Activated T-cell treated with anti-CD3 and anti-CD28 coated beads, Interleukin-2, amount 50 U/mL, for 4 hours (primary cell): Measurements from ENCODE around the gene CHD9. TPM values are rescaled to one million over a fixed set of nuclear protein-coding genes. Genes with fewer than 3 reads are reported as not detected.
A peak's percentile ranks its signal among the peaks of the same experiment; 100 is the strongest.
"Not testable (repeated sequence)": the region's sequence is repeated elsewhere in the genome, so short reads cannot be mapped to it uniquely, and the experiment has no call there.

Source experiments
- ATAC-seq, 2 donors: fragments of 200-7000 bp; cut with Tn5 transposase; one replicate each; pipeline ENCODE4 v1.10.0; 2021
- DNase-seq: peaks from one replicate; pipeline ENCODE4 v3.0.0-alpha.2; 2020
- H3K27me3 Mint-ChIP-seq: one replicate; pipeline ENCODE4 v1.8.0; 2021; ENCODE audit warnings: low read depth, mixed read lengths
- H3K36me3 Mint-ChIP-seq: one replicate; pipeline ENCODE4 v1.8.0; 2022; ENCODE audit warnings: mixed read lengths; ENCODE audit not compliant: insufficient read depth
- H3K4me1 Mint-ChIP-seq: one replicate; pipeline ENCODE4 v1.8.0; 2021; ENCODE audit warnings: low read depth, mixed read lengths
- H3K4me3 Mint-ChIP-seq: one replicate; pipeline ENCODE4 v1.8.0; 2021; ENCODE audit warnings: mild to moderate bottlenecking, moderate library complexity, mixed read lengths
- H3K9me3 Mint-ChIP-seq: one replicate; pipeline ENCODE4 v1.8.0; 2021; ENCODE audit warnings: mixed read lengths
- total RNA-seq, 3 donors: library from RNA; stranded (reverse); gene quantifications; one replicate each; pipeline ENCODE4 v1.2.1, GENCODE V29; 2021

Gene CHD9, protein sequence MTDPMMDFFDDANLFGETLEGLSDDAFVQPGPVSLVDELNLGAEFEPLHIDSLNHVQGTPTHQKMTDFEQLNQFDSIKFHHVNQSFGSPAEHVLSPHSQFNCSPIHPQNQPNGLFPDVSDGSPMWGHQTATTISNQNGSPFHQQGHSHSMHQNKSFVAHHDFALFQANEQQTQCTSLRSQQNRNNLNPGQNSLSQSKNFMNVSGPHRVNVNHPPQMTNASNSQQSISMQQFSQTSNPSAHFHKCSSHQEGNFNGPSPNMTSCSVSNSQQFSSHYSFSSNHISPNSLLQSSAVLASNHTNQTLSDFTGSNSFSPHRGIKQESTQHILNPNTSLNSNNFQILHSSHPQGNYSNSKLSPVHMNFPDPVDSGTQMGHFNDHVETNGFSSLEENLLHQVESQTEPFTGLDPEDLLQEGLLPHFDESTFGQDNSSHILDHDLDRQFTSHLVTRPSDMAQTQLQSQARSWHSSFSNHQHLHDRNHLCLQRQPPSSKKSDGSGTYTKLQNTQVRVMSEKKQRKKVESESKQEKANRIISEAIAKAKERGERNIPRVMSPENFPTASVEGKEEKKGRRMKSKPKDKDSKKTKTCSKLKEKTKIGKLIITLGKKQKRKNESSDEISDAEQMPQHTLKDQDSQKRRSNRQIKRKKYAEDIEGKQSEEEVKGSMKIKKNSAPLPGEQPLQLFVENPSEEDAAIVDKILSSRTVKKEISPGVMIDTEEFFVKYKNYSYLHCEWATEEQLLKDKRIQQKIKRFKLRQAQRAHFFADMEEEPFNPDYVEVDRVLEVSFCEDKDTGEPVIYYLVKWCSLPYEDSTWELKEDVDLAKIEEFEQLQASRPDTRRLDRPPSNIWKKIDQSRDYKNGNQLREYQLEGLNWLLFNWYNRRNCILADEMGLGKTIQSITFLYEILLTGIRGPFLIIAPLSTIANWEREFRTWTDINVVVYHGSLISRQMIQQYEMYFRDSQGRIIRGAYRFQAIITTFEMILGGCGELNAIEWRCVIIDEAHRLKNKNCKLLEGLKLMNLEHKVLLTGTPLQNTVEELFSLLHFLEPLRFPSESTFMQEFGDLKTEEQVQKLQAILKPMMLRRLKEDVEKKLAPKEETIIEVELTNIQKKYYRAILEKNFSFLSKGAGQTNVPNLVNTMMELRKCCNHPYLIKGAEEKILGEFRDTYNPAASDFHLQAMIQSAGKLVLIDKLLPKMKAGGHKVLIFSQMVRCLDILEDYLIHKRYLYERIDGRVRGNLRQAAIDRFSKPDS (N-terminal part only)
- total RNA-seq = 10 to 100 TPM; 10.8 to 12.7 (median 11.7) TPM

DNA sequence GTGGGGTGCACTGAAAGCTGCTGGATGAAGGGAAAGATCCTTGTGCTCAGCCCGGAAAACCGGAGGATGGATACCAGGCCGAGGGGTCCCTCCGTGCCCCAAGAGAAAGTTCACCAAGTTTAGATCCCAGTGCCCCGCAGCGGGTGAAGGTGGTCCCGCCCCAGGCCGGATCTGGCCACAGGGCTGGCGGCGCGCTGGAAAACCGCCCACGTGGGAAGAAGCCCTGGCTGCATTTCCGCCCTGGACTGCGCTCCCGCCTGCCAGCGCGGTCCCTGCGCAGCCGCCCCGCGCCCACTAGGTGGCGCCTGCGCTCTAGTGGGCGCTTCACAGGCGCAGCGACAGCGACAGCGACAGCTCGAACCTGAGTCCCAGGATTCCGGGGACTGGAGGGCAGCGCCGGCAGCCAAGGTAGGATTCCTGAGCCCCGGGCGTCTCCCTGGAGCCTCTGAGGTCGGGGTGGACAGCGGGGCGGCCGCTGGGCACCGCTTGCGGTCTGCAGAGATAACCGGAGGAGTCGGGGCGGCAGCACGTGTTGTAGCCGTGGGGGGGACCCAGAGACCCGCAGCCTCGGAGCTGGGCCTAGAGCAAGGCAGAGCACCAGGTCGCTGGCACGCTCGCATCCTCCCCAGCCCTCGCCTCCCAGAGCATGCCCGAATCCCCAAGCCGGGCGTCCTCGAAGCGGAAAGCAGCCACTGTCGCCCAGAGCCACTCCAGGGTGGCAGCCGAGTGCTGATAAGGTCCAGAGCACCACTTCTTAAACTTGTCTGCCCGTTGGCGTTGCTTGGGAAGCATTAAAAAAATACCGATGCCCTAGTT is at the start of gene CHD9:
TSS of gene CHD9 (plus strand) at position 322 of the 816 bp plus-strand sequence. CDS start 101,099 bp downstream, outside the sequence.
- DNase-seq = peak; percentile 64
- H3K27me3 Mint-ChIP-seq = peaks cover 2% of the 10 kb centered on the region
- no peaks in the 10 kb centered on the region for H3K9me3 Mint-ChIP-seq
- peak within 1 kb of the TSS; percentile 86 for H3K4me3 Mint-ChIP-seq
- no peaks in the 10 kb centered on the region for H3K36me3 Mint-ChIP-seq
- peaks cover 16% of the 10 kb centered on the region for H3K4me1 Mint-ChIP-seq
- ATAC-seq = peak; percentile 96 to 97

DNA sequence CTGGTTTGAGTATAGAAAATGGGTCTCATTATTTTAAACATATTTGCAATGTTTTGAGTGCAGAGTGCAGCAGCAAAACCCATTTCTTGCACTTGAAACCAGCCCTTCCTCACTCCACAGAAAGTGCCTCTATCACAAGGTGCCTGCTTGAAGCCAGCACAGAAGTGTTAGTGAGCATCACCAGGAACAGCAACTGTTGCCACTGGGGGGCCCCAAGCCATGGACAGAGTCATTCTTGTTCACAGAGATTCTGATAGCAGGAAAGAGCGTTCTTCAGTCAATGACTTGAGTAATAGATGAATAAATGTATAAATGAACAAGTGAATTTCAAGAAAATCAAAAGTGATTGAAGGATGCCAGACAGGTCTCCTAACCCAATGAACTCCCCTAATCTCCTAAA is 47.7 kb upstream of the CHD9 start:
- no peaks in the 10 kb centered on the region for H3K9me3 Mint-ChIP-seq
- peaks cover 5% of the 10 kb centered on the region for H3K27me3 Mint-ChIP-seq
- no peaks in the 10 kb centered on the region for H3K36me3 Mint-ChIP-seq
- ATAC-seq (no peak), DNase-seq (no peak)
- H3K4me1 Mint-ChIP-seq = no peaks in the 10 kb centered on the region
- H3K4me3 Mint-ChIP-seq = no peak overlapping the region

DNA sequence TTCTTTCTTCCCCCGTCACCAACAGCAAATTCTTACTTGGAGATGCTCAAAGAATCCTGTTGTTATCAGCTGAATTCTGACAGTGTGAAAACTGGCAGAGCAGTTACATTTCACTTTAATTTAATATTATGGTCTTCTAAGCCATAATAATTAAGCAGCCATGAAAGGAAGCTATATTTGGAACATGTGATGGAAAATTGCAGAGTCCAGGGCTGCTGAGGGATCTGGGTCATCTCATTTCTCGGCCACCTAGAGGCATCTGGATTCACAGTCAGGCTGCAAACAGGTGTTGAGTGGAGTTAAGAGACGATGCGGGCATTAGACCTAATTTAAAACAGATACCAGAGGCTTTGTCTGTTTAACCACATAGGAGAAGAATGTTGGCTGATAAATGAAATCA is 40.5 kb upstream of the CHD9 start:
- H3K9me3 Mint-ChIP-seq = no peaks in the 10 kb centered on the region
- H3K4me1 Mint-ChIP-seq = no peaks in the 10 kb centered on the region
- DNase-seq (no peak), ATAC-seq (no peak)
- H3K4me3 Mint-ChIP-seq = no peak overlapping the region
- H3K27me3 Mint-ChIP-seq = peaks cover 16% of the 10 kb centered on the region
- H3K36me3 Mint-ChIP-seq = no peaks in the 10 kb centered on the region

DNA sequence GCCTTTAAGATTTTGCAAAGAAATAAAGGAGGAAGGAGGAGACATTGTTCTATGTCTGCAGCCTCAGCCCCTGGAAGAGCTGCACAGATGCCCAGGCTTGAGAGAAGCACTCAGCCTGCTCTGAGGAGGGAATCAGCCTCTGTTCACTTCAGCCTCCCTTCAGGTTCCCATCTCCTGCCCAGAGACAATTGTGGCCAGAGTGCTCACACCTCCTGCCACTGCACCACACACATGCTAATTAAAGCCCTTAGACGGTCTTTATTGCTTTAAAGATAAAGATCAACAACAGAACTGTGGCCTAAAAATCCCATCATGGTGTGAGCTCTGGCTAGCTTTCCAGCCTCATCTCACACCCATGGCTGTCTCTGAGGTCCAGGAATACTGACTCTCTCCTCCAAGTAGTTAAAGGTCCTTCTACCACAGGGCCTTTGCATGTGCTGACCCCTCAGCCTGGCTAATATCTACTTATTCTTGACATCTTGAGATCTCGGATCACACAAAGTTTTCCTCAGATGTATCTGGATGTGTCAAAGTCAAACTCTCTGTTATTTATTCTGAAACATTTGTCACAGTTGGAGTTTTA is 35.9 kb upstream of the CHD9 start:
- no peaks in the 10 kb centered on the region for H3K36me3 Mint-ChIP-seq
- no peak overlapping the region for H3K4me3 Mint-ChIP-seq
- peaks cover 15% of the 10 kb centered on the region for H3K27me3 Mint-ChIP-seq
- DNase-seq = no peak
- no peaks in the 10 kb centered on the region for H3K9me3 Mint-ChIP-seq
- H3K4me1 Mint-ChIP-seq = no peaks in the 10 kb centered on the region
- ATAC-seq = no peak

DNA sequence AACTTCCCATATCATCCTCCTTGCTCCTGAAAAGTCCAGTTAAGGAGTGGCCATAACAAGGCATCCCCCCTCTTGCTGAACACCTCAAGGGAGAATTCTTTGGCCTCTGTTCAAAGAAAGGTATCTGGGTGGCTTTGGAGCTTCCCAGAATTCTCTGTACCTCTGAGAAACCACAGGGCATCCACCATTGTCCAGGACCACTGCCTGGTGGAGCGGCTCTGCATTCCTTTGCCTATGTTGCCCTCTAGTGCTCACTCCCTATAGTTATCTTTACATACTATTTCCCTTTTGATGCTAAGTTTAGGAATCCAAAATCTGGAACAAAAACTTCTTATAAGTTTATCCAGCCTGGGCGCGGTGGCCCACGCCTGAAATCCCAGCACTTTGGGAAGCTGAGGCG is 32.4 kb upstream of the CHD9 start:
- Mint-ChIP-seq H3K4me1 (no peaks in the 10 kb centered on the region), H3K27me3 (peaks cover 2% of the 10 kb centered on the region), H3K4me3 (no peak overlapping the region), H3K36me3 (no peaks in the 10 kb centered on the region), H3K9me3 (no peaks in the 10 kb centered on the region)
- DNase-seq (no peak), ATAC-seq (no peak)

DNA sequence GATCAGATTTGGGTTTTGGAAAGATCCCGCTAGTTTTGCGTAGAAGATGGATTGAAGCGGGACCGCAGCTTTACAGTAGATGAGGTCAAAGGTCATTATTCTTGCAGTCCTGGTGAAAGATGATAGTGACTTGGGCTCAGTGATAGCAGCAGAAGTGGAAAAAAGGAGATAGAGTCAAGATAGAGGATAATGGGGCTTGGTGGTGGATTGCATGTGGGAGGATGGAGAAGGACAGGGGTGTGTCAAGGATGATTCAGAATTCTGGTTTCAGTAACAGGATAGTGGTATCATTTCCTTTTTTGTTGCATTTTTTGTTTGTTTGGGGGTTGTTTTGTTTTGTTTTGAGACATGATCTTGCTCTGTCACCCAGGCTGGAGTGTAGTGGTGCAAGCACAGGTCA is 30.7 kb upstream of the CHD9 start:
- Mint-ChIP-seq H3K4me3 (no peak overlapping the region), H3K4me1 (no peaks in the 10 kb centered on the region), H3K36me3 (no peaks in the 10 kb centered on the region), H3K9me3 (no peaks in the 10 kb centered on the region), H3K27me3 (peaks cover 2% of the 10 kb centered on the region)
- no peak for ATAC-seq
- DNase-seq = no peak

DNA sequence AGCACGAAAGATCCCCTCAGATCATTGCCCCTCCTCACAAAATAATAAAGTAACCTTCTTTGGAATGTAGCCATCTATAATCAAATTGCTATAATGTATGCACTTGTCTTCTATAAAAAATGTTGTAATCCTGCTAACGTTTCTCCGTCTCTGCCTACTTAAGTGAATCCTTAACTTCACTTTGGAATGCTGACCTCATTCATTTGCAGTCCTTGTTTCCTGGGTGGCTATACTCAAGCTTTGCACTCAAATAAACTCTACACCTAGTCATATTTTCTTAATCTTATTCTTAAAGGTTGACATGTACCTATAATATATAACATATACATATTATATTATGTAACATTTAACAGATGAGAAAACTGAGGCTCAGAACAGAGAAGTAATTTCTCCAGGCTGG is 24.8 kb upstream of the CHD9 start:
- H3K36me3 Mint-ChIP-seq = no peaks in the 10 kb centered on the region
- H3K27me3 Mint-ChIP-seq = peaks cover 21% of the 10 kb centered on the region
- no peak overlapping the region for H3K4me3 Mint-ChIP-seq
- no peak for ATAC-seq
- H3K9me3 Mint-ChIP-seq = no peaks in the 10 kb centered on the region
- H3K4me1 Mint-ChIP-seq = no peaks in the 10 kb centered on the region
- DNase-seq = no peak

DNA sequence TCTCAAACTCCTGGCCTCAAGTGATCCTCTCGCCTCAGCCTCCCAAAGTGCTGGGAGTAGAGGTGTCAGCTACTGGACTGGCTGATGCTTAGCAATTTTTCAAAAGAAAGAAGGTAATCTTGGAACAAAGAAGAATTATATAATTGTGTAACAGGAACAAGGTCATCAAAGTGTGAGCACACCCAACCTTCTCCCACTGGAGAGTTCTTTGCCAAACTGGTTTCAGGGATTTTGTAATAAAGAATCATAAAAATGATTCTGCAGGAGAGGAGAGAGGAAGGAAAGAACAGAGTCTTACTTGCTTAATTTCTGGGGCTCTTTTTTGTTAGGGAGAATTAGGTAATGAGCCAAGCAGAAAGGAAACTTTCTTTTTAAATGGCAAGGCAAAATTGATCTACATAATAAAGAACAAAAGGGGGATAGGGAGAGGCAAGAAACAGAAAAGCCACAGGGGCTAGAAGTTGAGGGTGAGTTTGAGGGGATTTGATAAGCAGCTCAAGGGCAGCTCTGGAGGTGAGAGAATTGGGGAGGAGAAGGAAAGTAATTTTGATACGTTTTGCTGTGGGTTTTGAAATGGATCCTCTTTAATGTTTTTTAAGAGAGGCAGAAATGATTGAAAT is 23.4 kb upstream of the CHD9 start:
- no peaks in the 10 kb centered on the region for H3K9me3 Mint-ChIP-seq
- ATAC-seq (no peak), DNase-seq (no peak)
- no peaks in the 10 kb centered on the region for H3K4me1 Mint-ChIP-seq
- H3K27me3 Mint-ChIP-seq = peaks cover 29% of the 10 kb centered on the region
- no peak overlapping the region for H3K4me3 Mint-ChIP-seq
- no peaks in the 10 kb centered on the region for H3K36me3 Mint-ChIP-seq

DNA sequence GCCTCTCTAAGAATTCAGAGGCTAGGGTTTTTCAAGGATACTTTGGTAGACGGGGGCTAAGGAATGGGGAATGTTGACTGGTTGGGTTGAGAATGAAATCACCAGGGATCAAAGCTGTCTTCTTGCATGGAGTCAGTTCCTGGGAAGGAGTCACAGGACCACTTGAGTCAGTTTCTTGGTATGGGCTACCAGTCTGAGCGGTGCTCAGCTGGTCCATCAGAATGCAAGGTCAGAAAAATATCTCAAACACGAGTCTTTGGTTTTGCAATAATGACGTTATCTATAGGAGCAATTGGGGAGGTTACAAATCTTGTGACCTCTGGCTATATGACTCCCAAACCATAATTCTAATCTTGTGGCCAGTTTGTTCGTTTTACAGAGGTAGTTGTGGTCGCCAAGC is 20.5 kb upstream of the CHD9 start:
- Mint-ChIP-seq H3K4me3 (no peak overlapping the region), H3K4me1 (no peaks in the 10 kb centered on the region), H3K36me3 (no peaks in the 10 kb centered on the region), H3K27me3 (peaks cover 33% of the 10 kb centered on the region), H3K9me3 (no peaks in the 10 kb centered on the region)
- no peak for ATAC-seq
- DNase-seq = no peak

DNA sequence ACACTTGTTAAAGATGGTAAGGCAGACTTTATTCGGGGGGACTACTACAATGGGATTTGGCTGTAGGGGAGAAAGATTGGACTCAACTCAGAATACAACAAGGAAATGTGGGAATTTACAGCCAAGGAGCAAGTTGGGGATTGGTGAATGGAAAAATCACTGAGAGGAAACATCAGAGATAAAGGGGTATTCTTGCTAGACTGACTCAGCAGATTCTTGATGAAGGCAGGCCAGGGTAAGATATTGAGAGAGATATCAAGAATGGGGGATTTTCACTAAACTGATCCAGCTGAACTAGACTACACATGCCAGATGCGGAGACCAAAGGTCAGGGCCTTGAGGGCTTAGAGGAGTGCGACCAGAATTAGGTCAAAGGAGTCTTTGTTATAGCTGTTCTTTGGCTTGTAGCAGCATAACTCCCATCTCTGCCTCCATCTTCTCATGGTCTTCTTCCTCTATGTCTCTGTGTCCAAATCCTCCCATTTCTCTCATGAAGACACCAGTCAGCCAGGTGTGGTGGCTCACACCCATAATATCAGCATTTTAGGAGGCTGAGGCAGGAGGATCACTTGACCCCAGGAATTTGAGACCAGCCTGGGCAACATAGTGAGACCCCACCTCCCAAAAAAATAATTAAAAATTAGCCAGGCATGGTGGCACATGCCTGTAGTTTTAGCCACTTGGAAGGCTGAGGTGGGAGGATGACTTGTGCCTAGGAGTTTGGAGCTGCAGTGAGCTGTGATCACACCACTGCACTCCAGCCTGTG is 19.4 kb upstream of the CHD9 start:
- Mint-ChIP-seq H3K4me3 (no peak overlapping the region), H3K9me3 (no peaks in the 10 kb centered on the region), H3K4me1 (no peaks in the 10 kb centered on the region), H3K36me3 (no peaks in the 10 kb centered on the region), H3K27me3 (peaks cover 33% of the 10 kb centered on the region)
- DNase-seq (no peak), ATAC-seq (no peak)

DNA sequence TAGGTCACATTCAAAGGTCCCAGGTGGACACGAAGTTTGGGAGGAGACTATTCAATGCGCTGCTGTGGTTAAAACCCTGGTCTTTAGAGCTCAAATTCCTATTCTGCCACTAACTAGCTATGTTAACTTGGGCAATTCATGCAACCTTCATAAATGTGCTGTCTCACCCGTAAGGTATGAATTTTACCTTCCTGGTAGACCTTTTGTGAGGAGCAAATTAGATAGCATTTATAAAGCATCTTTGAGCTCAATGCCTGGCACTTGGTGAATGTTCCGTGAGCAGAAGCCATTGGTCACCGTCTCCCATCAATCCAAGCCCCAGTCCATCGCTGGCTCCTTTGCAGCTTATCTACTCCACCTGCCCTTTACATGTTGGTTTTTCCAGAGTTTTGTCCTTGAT is 18.7 kb upstream of the CHD9 start:
- H3K4me1 Mint-ChIP-seq = no peaks in the 10 kb centered on the region
- no peak for DNase-seq
- H3K36me3 Mint-ChIP-seq = no peaks in the 10 kb centered on the region
- H3K4me3 Mint-ChIP-seq = no peak overlapping the region
- peaks cover 33% of the 10 kb centered on the region for H3K27me3 Mint-ChIP-seq
- no peaks in the 10 kb centered on the region for H3K9me3 Mint-ChIP-seq
- no peak for ATAC-seq

DNA sequence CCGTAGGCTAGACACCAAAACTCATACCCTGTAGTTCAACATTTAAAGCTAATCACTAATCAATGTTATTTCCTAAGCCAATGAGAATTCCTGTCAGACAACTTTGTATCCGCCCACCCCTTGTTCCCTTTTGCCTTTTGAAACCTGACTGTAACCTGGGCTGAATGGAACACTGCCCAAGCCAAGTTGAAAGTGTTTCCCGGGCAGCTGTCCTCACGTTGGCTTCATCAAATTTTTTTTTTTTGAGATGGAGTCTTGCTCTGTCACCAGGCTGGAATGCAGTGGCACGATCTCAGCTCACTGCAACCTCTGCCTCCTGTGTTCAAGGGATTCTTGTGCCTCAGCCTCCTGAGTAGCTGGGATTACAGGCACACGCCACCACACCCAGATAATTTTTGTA is 18.1 kb upstream of the CHD9 start:
- H3K27me3 Mint-ChIP-seq = peaks cover 28% of the 10 kb centered on the region
- not testable (repeated sequence) for H3K36me3 Mint-ChIP-seq, H3K4me1 Mint-ChIP-seq, DNase-seq, H3K9me3 Mint-ChIP-seq, H3K4me3 Mint-ChIP-seq, ATAC-seq
